OCI-M2 (cell line): ENCODE results near the gene COQ9.
"Not testable (repeated sequence)": the region's sequence is repeated elsewhere in the genome, so short reads cannot be mapped to it uniquely, and the experiment has no call there.

ENCODE experiments used
- DNase-seq: peaks from one replicate; lab custom pipeline; 2025; ENCODE audit not compliant: unreplicated experiment; lab: John Stamatoyannopoulos, UW

COQ9 gene

GRCh38 chr16:57447186-57447962 is at the start of gene COQ9, which contains the start of gene CIAPIN1:
TSS of gene COQ9 (plus strand) at chr16:57447479. CDS start at chr16:57447506, 27 bp downstream.
TSS of gene CIAPIN1 (minus strand) at chr16:57447385. CDS start at chr16:57440928, 6,457 bp downstream.
- DNase-seq: peak; percentile 16

- not testable (repeated sequence) for DNase-seq
Observed at GRCh38 chr16:57397493-57397892, 49.8 kb upstream of the COQ9 start.

- no peak for DNase-seq
Observed at GRCh38 chr16:57401943-57402640, 45.2 kb upstream of the COQ9 start.

- no peak for DNase-seq
Observed at GRCh38 chr16:57403965-57404817, 43.1 kb upstream of the COQ9 start, which contains the start of gene CCL17. TSS of gene CCL17 (plus strand) at chr16:57404767. CDS start at chr16:57413933, 9,166 bp downstream.

- no peak for DNase-seq
Observed at GRCh38 chr16:57405097-57405496, 42.2 kb upstream of the COQ9 start.

GRCh38 chr16:57406881-57407280 is 40.4 kb upstream of the COQ9 start:
- DNase-seq: no peak

GRCh38 chr16:57407521-57408353 is 39.5 kb upstream of the COQ9 start:
- no peak for DNase-seq

- DNase-seq: no peak
Observed at GRCh38 chr16:57409065-57409464, 38.2 kb upstream of the COQ9 start.

GRCh38 chr16:57409870-57410587 is 37.2 kb upstream of the COQ9 start:
- DNase-seq: no peak

GRCh38 chr16:57411362-57411976 is 35.8 kb upstream of the COQ9 start:
- no peak for DNase-seq

GRCh38 chr16:57412584-57412983 is 34.7 kb upstream of the COQ9 start:
- no peak for DNase-seq

- DNase-seq: no peak
Observed at GRCh38 chr16:57413301-57413730, 34.0 kb upstream of the COQ9 start.

GRCh38 chr16:57413733-57414132 is 33.5 kb upstream of the COQ9 start:
- DNase-seq: no peak

GRCh38 chr16:57416084-57416483 is 31.2 kb upstream of the COQ9 start:
- no peak for DNase-seq

- no peak for DNase-seq
Observed at GRCh38 chr16:57419506-57419905, 27.8 kb upstream of the COQ9 start.

- peak; percentile 41 for DNase-seq
Observed at GRCh38 chr16:57422026-57422944, 25.0 kb upstream of the COQ9 start.

- DNase-seq: no peak
Observed at GRCh38 chr16:57423152-57423551, 24.1 kb upstream of the COQ9 start.

GRCh38 chr16:57424583-57424982 is 22.7 kb upstream of the COQ9 start:
- DNase-seq: no peak
